Neural progenitor cell (in vitro differentiated cells): Measurements from ENCODE around the gene MPC2. TPM values are rescaled to one million over a fixed set of nuclear protein-coding genes. Genes with fewer than 3 reads are reported as not detected.

Source experiments
- DNase-seq: peaks from one replicate; pipeline ENCODE4 v3.0.0-alpha.2; 2016; ENCODE audit warnings: low spot score
- H2AFZ ChIP-seq: fragments of 200-600 bp; sonication (generic); replicated peaks from 2 replicates; pipeline ENCODE4 v1.6.1; 2016; ENCODE audit warnings: antibody characterized with exemption
- H3F3A ChIP-seq: fragments of 200-600 bp; sonication (generic); 2 replicates; pipeline ENCODE4 v1.6.1; 2016; ENCODE audit warnings: antibody characterized with exemption, low read depth
- H3K27ac ChIP-seq: fragments of 200-600 bp; sonication (generic); 2 replicates; pipeline ENCODE4 v1.5.1; 2016; ENCODE audit warnings: mild to moderate bottlenecking
- H3K27me3 ChIP-seq: fragments of 200-600 bp; sonication (generic); 2 replicates; pipeline ENCODE4 v1.6.1; 2016; ENCODE audit warnings: mild to moderate bottlenecking, moderate library complexity
- H3K36me3 ChIP-seq: fragments of 200-600 bp; sonication (generic); 2 replicates; pipeline ENCODE4 v1.5.1; 2016
- H3K4me1 ChIP-seq: fragments of 200-600 bp; sonication (generic); 2 replicates; pipeline ENCODE4 v1.6.1; 2016; ENCODE audit warnings: mixed run types
- H3K4me2 ChIP-seq: fragments of 200-600 bp; sonication (generic); 2 replicates; pipeline ENCODE4 v1.6.1; 2016
- H3K4me3 ChIP-seq: fragments of 200-600 bp; sonication (generic); 2 replicates; pipeline ENCODE4 v1.5.1; 2016
- H3K79me2 ChIP-seq: fragments of 200-600 bp; sonication (generic); 2 replicates; pipeline ENCODE4 v1.6.1; 2016; ENCODE audit warnings: low read depth
- H3K9ac ChIP-seq: fragments of 200-600 bp; sonication (generic); 2 replicates; pipeline ENCODE4 v1.6.1; 2016
- H3K9me3 ChIP-seq: fragments of 200-600 bp; sonication (generic); 2 replicates; pipeline ENCODE4 v1.5.1; 2016; ENCODE audit warnings: low read depth
- H4K20me1 ChIP-seq: fragments of 200-600 bp; sonication (generic); 2 replicates; pipeline ENCODE4 v1.6.1; 2016; ENCODE audit warnings: low read depth
- H3K27ac Mint-ChIP-seq: 3 replicates; pipeline ENCODE4 v1.8.0; 2021; ENCODE audit warnings: mixed read lengths
- H3K27me3 Mint-ChIP-seq: 2 replicates; pipeline ENCODE4 v1.8.0; 2022; ENCODE audit warnings: low read depth, mild to moderate bottlenecking, inconsistent platforms, moderate library complexity, mixed read lengths; ENCODE audit not compliant: insufficient read depth
- H3K36me3 Mint-ChIP-seq: 3 replicates; pipeline ENCODE4 v1.8.0; 2021; ENCODE audit warnings: mixed read lengths
- H3K4me1 Mint-ChIP-seq: 3 replicates; pipeline ENCODE4 v1.8.0; 2021; ENCODE audit warnings: mixed read lengths
- H3K4me3 Mint-ChIP-seq: 3 replicates; pipeline ENCODE4 v1.8.0; 2021; ENCODE audit warnings: mild to moderate bottlenecking, moderate library complexity, mixed read lengths
- H3K9me3 Mint-ChIP-seq: 3 replicates; pipeline ENCODE4 v1.8.0; 2020; ENCODE audit warnings: mixed read lengths
- EZH2 ChIP-seq: fragments of 200-600 bp; sonication (generic); IDR thresholded peaks from 2 replicates; pipeline ENCODE4 v1.6.1; 2017; ENCODE audit warnings: antibody characterized with exemption, mild to moderate bottlenecking, moderate library complexity
- EZH2phosphoT487 ChIP-seq: fragments of 200-600 bp; sonication (generic); IDR thresholded peaks from 2 replicates; pipeline ENCODE4 v1.6.1; 2017; ENCODE audit warnings: antibody characterized with exemption
- total RNA-seq: library from RNA; depleted of rRNA; stranded (reverse); fragments of >200 nt; gene quantifications from 2 replicates; pipeline ENCODE4 v1.2.3, GENCODE V29; 2015; ENCODE audit warnings: low replicate concordance
- TF ChIP-seq, protein P1 (sequence below): fragments of 200-600 bp; sonication (generic); IDR thresholded peaks from 2 replicates; pipeline ENCODE4 v1.5.1; 2017; ENCODE audit warnings: antibody characterized with exemption, mild to moderate bottlenecking

MPC2 gene
- total RNA-seq, 1 donor from 2014 or later = 56.8 TPM

- H2AFZ ChIP-seq = no peak overlapping the region
- H3K27me3 Mint-ChIP-seq = no peaks in the 10 kb centered on the region
- no peak overlapping the region for H3K27ac ChIP-seq
- no peaks in the 10 kb centered on the region for H4K20me1 ChIP-seq
- H3K79me2 ChIP-seq = peaks cover 9% of the 10 kb centered on the region
- H3K9me3 Mint-ChIP-seq = no peaks in the 10 kb centered on the region
- no peak overlapping the region for H3K4me2 ChIP-seq
- DNase-seq = no peak
- no peak overlapping the region for H3K4me3 ChIP-seq
- peaks cover 12% of the 10 kb centered on the region for H3K4me1 ChIP-seq
- H3K4me3 Mint-ChIP-seq = no peak overlapping the region
- TF ChIP-seq, protein P1, sequence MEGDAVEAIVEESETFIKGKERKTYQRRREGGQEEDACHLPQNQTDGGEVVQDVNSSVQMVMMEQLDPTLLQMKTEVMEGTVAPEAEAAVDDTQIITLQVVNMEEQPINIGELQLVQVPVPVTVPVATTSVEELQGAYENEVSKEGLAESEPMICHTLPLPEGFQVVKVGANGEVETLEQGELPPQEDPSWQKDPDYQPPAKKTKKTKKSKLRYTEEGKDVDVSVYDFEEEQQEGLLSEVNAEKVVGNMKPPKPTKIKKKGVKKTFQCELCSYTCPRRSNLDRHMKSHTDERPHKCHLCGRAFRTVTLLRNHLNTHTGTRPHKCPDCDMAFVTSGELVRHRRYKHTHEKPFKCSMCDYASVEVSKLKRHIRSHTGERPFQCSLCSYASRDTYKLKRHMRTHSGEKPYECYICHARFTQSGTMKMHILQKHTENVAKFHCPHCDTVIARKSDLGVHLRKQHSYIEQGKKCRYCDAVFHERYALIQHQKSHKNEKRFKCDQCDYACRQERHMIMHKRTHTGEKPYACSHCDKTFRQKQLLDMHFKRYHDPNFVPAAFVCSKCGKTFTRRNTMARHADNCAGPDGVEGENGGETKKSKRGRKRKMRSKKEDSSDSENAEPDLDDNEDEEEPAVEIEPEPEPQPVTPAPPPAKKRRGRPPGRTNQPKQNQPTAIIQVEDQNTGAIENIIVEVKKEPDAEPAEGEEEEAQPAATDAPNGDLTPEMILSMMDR = no peak
- no peak for TF ChIP-seq EZH2
- TF ChIP-seq EZH2phosphoT487 = no peak
- no peaks in the 10 kb centered on the region for H3K27me3 ChIP-seq
- no peak overlapping the region for H3K9ac ChIP-seq
- H3K9me3 ChIP-seq = no peaks in the 10 kb centered on the region
- H3K27ac Mint-ChIP-seq = no peak overlapping the region
- peaks cover 11% of the 10 kb centered on the region for H3F3A ChIP-seq
- no peaks in the 10 kb centered on the region for H3K36me3 Mint-ChIP-seq
- no peaks in the 10 kb centered on the region for H3K36me3 ChIP-seq
- peaks cover 2% of the 10 kb centered on the region for H3K4me1 Mint-ChIP-seq
These were observed 13.4 kb downstream of the MPC2 start for GRCh38 chr1:167923324-167924056.

DNA sequence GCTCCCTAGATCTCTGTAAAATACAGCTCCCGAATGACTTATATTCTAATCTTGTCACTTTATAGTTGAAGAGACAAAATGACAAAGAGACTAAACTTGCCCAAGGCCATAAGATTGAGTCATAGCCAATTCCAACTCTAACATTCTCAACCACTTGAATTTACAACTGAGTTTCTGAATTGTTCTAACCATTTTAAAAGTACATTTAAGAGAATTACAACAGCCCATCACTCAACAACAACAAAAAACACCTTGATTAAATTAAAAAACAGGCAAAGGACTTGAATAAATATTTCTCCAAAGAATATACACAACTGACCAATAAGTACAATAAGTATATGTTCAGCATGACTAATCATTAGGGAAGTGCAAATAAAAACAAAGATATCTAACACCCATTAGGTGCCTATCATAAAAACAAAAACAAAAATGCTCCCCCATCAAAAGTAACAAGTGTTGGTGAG is 14.2 kb downstream of the MPC2 start:
- Histone ChIP-seq H2AFZ (no peak overlapping the region), H3K4me3 (no peak overlapping the region), H3K4me1 (peaks cover 8% of the 10 kb centered on the region), H4K20me1 (no peaks in the 10 kb centered on the region), H3K27me3 (no peaks in the 10 kb centered on the region), H3K36me3 (no peaks in the 10 kb centered on the region), H3K9me3 (no peaks in the 10 kb centered on the region), H3K27ac (no peak overlapping the region), H3F3A (peaks cover 10% of the 10 kb centered on the region), H3K4me2 (no peak overlapping the region), H3K9ac (no peak overlapping the region), H3K79me2 (peaks cover under 1% of the 10 kb centered on the region)
- H3K36me3 Mint-ChIP-seq = no peaks in the 10 kb centered on the region
- H3K27ac Mint-ChIP-seq = no peak overlapping the region
- no peak for DNase-seq
- no peaks in the 10 kb centered on the region for H3K9me3 Mint-ChIP-seq
- H3K4me3 Mint-ChIP-seq = no peak overlapping the region
- H3K4me1 Mint-ChIP-seq = peaks cover 2% of the 10 kb centered on the region
- H3K27me3 Mint-ChIP-seq = no peaks in the 10 kb centered on the region
- no peak for TF ChIP-seq EZH2
- TF ChIP-seq EZH2phosphoT487 = no peak
- TF ChIP-seq, protein P1 = no peak

- Mint-ChIP-seq H3K4me1 (peaks cover 2% of the 10 kb centered on the region), H3K27me3 (no peaks in the 10 kb centered on the region), H3K27ac (no peak overlapping the region), H3K4me3 (no peak overlapping the region), H3K36me3 (no peaks in the 10 kb centered on the region), H3K9me3 (no peaks in the 10 kb centered on the region)
- Histone ChIP-seq H3K9ac (no peak overlapping the region), H3K4me1 (peaks cover 4% of the 10 kb centered on the region), H3K79me2 (no peaks in the 10 kb centered on the region), H3K27me3 (no peaks in the 10 kb centered on the region), H4K20me1 (no peaks in the 10 kb centered on the region), H3K36me3 (no peaks in the 10 kb centered on the region), H3F3A (peaks cover 4% of the 10 kb centered on the region), H3K9me3 (no peaks in the 10 kb centered on the region), H3K27ac (no peak overlapping the region), H3K4me3 (no peak overlapping the region), H3K4me2 (no peak overlapping the region), H2AFZ (no peak overlapping the region)
- no peak for DNase-seq
- TF ChIP-seq EZH2 = no peak
These were observed 14.8 kb downstream of the MPC2 start for GRCh38 chr1:167922023-167922422.

- no peak for DNase-seq
- H3F3A ChIP-seq = no peaks in the 10 kb centered on the region
- Mint-ChIP-seq H3K27me3 (no peaks in the 10 kb centered on the region), H3K9me3 (no peaks in the 10 kb centered on the region), H3K27ac (no peak overlapping the region), H3K36me3 (peaks cover 4% of the 10 kb centered on the region), H3K4me1 (no peaks in the 10 kb centered on the region), H3K4me3 (no peak overlapping the region)
- H3K4me3 ChIP-seq = no peak overlapping the region
- no peaks in the 10 kb centered on the region for H3K36me3 ChIP-seq
- no peak overlapping the region for H3K27ac ChIP-seq
- no peaks in the 10 kb centered on the region for H4K20me1 ChIP-seq
- no peak overlapping the region for H3K4me2 ChIP-seq
- H3K79me2 ChIP-seq = no peaks in the 10 kb centered on the region
- no peaks in the 10 kb centered on the region for H3K9me3 ChIP-seq
- H3K27me3 ChIP-seq = no peaks in the 10 kb centered on the region
- TF ChIP-seq, protein P1 = no peak
- no peak for TF ChIP-seq EZH2phosphoT487
- no peak for TF ChIP-seq EZH2
- H3K9ac ChIP-seq = no peak overlapping the region
- H3K4me1 ChIP-seq = no peaks in the 10 kb centered on the region
- no peak overlapping the region for H2AFZ ChIP-seq
These were observed 19.9 kb downstream of the MPC2 start for GRCh38 chr1:167916766-167917511.
